K562 (cell line): ENCODE data around the gene SERPINF2. TPM values are rescaled to one million over a fixed set of nuclear protein-coding genes. Genes with fewer than 3 reads are reported as not detected.
A peak's percentile ranks its signal among the peaks of the same experiment; 100 is the strongest.

Source experiments
- ARID1B ChIP-seq: fragments of 450-650 bp; IDR thresholded peaks from 2 replicates; pipeline ENCODE4 v1.6.1; 2016; ENCODE audit warnings: antibody characterized with exemption, mild to moderate bottlenecking, inconsistent platforms
- CC2D1A ChIP-seq: fragments of 450-650 bp; IDR thresholded peaks from 2 replicates; pipeline ENCODE4 v1.6.1; 2017; ENCODE audit warnings: mild to moderate bottlenecking
- EP300 ChIP-seq: IDR thresholded peaks from 2 replicates; pipeline ENCODE4 v1.6.1; 2012; ENCODE audit warnings: low read length, improper control_type of control experiment
- MECOM ChIP-seq: fragments of 250-450 bp; sonication (Bioruptor Pico); IDR thresholded peaks from 2 replicates; pipeline ENCODE4 v1.8.0; 2022; ENCODE audit warnings: inconsistent platforms
- RBM39 ChIP-seq: fragments of 200-400 bp; formaldehyde crosslinking; optimal IDR thresholded peaks from 2 replicates; pipeline ENCODE3; 2018; ENCODE audit warnings: low read depth, low read length
- SMARCE1 ChIP-seq: fragments of 450-650 bp; IDR thresholded peaks from 2 replicates; pipeline ENCODE4 v1.7.1; 2016; ENCODE audit warnings: mild to moderate bottlenecking
- TAF9B ChIP-seq: fragments of 450-650 bp; IDR thresholded peaks from 2 replicates; pipeline ENCODE4 v1.6.1; 2018; ENCODE audit warnings: mild to moderate bottlenecking; ENCODE audit not compliant: partially characterized antibody
- TEAD4 ChIP-seq, 2 experiments: sonication (generic) in 1 of 2; formaldehyde crosslinking in 1 of 2; IDR thresholded peaks; 2 replicates each; pipeline versions ENCODE4 v1.6.1 to v1.8.0; 2012 to 2022; ENCODE audit warnings: borderline replicate concordance in 1 of 2, inconsistent platforms in 1 of 2, low read length in 1 of 2, mild to moderate bottlenecking in 1 of 2, missing genetic modification reagents in 1 of 2
- ZC3H11A ChIP-seq: IDR thresholded peaks from 2 replicates; pipeline ENCODE4 v1.6.1; 2012; ENCODE audit warnings: low read depth, low read length, improper control_type of control experiment
- ZKSCAN1 ChIP-seq: fragments of 150-350 bp; IDR thresholded peaks from 2 replicates; pipeline ENCODE4 v1.6.1; 2016; ENCODE audit warnings: low read depth, low read length
- ZNF143 ChIP-seq: sonication (generic); formaldehyde crosslinking; IDR thresholded peaks from 2 replicates; pipeline ENCODE4 v1.9.0; 2022; ENCODE audit warnings: mild to moderate bottlenecking, missing genetic modification reagents
- ZNF551 ChIP-seq: fragments of 250-450 bp; sonication (Bioruptor Pico); IDR thresholded peaks from 2 replicates; pipeline ENCODE4 v1.5.0; 2021; ENCODE audit warnings: mild to moderate bottlenecking, moderate library complexity
- ZNF699 ChIP-seq: fragments of 250-450 bp; sonication (Bioruptor Pico); IDR thresholded peaks from 2 replicates; pipeline ENCODE4 v1.8.0; 2021; ENCODE audit warnings: mild to moderate bottlenecking, moderate library complexity; ENCODE audit not compliant: insufficient replicate concordance
- ZNF717 ChIP-seq: fragments of 250-450 bp; sonication (Bioruptor Pico); IDR thresholded peaks from 2 replicates; pipeline ENCODE4 v1.5.0; 2021
- polyA plus RNA-seq, 8 experiments: library from polyadenylated mRNA; depleted of rRNA in 4 of 8; stranded (reverse) in 5 of 8; unstranded in 3 of 8; fragments of >200 nt; fragmentation: Nextera tagmentation in 2 of 8; fragmentation: Illumina TruSeq in 1 of 8; extraction: Ambion mirVana in 2 of 8; extraction: Trizol in 1 of 8; gene quantifications; 2 replicates each; pipeline versions ENCODE4 v1.2.1 to v1.2.3, GENCODE V29; 2011 to 2014; ENCODE audit warnings: inconsistent platforms in 1 of 8, missing spikeins in 1 of 8
- total RNA-seq, 7 experiments: library from RNA; depleted of rRNA in 6 of 7; stranded (reverse); fragments of >200 nt in 6 of 7; fragmentation: Illumina TruSeq in 2 of 7; extraction: Trizol in 2 of 7; gene quantifications; 2 replicates each; pipeline versions ENCODE4 v1.2.1 to v1.2.3, GENCODE V29; 2011 to 2021; ENCODE audit warnings: low replicate concordance in 1 of 7
- TF ChIP-seq, protein P1 (sequence below): sonication (generic); formaldehyde crosslinking; IDR thresholded peaks from 2 replicates; pipeline ENCODE4 v1.8.0; 2022; ENCODE audit warnings: mild to moderate bottlenecking, missing genetic modification reagents
- TF ChIP-seq, protein P2 (sequence below): sonication (generic); formaldehyde crosslinking; IDR thresholded peaks from 2 replicates; pipeline ENCODE4 v1.8.1; 2023; ENCODE audit warnings: missing genetic modification reagents, mild to moderate bottlenecking, borderline replicate concordance
- TF ChIP-seq, protein P3 (sequence below): fragments of 450-650 bp; formaldehyde crosslinking; IDR thresholded peaks from 2 replicates; pipeline ENCODE4 v1.4.0; 2020; ENCODE audit warnings: mild to moderate bottlenecking
- TF ChIP-seq, protein P4 (sequence below): fragments of 450-650 bp; IDR thresholded peaks from 2 replicates; pipeline ENCODE4 v1.6.1; 2016; ENCODE audit warnings: low read depth, mild to moderate bottlenecking, moderate library complexity
- TF ChIP-seq, protein P5 (sequence below): sonication (generic); formaldehyde crosslinking; IDR thresholded peaks from 2 replicates; pipeline ENCODE4 v1.8.1; 2023; ENCODE audit warnings: mild to moderate bottlenecking, missing genetic modification reagents

The SERPINF2 gene
- total and polyA plus RNA-seq, 9 of the 15 experiments (the other 6 are each of a cell fraction or from before 2014, with no cell fraction given): 0.22 TPM; not detected in 8

DNA sequence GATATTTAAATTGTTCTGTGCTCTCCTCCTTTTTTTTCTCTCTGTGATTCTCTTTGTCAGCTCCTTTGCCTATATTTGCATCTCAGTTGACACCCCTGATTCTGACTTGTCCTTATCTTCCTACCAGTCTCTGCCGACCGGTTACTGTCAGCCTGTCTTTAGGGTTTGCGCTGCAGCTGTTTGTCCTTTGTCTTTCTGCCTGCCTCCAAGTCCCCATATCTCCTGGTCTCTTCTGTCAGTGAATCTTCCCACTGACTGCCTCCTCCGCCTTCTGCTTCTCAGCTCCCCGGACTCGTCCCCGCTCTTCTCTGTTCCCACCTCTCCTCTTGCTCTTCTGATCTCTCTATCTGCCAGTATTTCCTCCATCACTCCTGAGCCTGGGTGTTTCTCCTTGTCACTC lies 37.7 kb upstream of the SERPINF2 start (continued):
- TF ChIP-seq, protein P1, sequence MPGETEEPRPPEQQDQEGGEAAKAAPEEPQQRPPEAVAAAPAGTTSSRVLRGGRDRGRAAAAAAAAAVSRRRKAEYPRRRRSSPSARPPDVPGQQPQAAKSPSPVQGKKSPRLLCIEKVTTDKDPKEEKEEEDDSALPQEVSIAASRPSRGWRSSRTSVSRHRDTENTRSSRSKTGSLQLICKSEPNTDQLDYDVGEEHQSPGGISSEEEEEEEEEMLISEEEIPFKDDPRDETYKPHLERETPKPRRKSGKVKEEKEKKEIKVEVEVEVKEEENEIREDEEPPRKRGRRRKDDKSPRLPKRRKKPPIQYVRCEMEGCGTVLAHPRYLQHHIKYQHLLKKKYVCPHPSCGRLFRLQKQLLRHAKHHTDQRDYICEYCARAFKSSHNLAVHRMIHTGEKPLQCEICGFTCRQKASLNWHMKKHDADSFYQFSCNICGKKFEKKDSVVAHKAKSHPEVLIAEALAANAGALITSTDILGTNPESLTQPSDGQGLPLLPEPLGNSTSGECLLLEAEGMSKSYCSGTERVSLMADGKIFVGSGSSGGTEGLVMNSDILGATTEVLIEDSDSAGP (CRISPR knock-in tag): no peak
- TF ChIP-seq ZNF717 (CRISPR knock-in tag) (no peak), ZNF143 (CRISPR knock-in tag) (no peak), MECOM (CRISPR knock-in tag) (peak; percentile 92), TAF9B (peak; percentile 27), SMARCE1 (peak; percentile 48; the same call in 1 of the 2 replicates), ARID1B (peak; percentile 81), EP300 (peak; percentile 38; the same call in 1 of the 2 replicates), ZNF551 (CRISPR knock-in tag) (no peak), TEAD4 (IDR thresholded peaks at IDR 0.05; ENCODE audit: low read length) (peak; percentile 52; the same call in 1 of the 2 replicates), TEAD4 (CRISPR knock-in tag; IDR thresholded peaks at IDR 0.05; ENCODE audit: borderline replicate concordance) (no peak), RBM39 (no peak), ZKSCAN1 (peak; percentile 56; the same call in 1 of the 2 replicates), CC2D1A (no peak), ZC3H11A (no peak), ZNF699 (CRISPR knock-in tag) (no peak)
- TF ChIP-seq, protein P2, sequence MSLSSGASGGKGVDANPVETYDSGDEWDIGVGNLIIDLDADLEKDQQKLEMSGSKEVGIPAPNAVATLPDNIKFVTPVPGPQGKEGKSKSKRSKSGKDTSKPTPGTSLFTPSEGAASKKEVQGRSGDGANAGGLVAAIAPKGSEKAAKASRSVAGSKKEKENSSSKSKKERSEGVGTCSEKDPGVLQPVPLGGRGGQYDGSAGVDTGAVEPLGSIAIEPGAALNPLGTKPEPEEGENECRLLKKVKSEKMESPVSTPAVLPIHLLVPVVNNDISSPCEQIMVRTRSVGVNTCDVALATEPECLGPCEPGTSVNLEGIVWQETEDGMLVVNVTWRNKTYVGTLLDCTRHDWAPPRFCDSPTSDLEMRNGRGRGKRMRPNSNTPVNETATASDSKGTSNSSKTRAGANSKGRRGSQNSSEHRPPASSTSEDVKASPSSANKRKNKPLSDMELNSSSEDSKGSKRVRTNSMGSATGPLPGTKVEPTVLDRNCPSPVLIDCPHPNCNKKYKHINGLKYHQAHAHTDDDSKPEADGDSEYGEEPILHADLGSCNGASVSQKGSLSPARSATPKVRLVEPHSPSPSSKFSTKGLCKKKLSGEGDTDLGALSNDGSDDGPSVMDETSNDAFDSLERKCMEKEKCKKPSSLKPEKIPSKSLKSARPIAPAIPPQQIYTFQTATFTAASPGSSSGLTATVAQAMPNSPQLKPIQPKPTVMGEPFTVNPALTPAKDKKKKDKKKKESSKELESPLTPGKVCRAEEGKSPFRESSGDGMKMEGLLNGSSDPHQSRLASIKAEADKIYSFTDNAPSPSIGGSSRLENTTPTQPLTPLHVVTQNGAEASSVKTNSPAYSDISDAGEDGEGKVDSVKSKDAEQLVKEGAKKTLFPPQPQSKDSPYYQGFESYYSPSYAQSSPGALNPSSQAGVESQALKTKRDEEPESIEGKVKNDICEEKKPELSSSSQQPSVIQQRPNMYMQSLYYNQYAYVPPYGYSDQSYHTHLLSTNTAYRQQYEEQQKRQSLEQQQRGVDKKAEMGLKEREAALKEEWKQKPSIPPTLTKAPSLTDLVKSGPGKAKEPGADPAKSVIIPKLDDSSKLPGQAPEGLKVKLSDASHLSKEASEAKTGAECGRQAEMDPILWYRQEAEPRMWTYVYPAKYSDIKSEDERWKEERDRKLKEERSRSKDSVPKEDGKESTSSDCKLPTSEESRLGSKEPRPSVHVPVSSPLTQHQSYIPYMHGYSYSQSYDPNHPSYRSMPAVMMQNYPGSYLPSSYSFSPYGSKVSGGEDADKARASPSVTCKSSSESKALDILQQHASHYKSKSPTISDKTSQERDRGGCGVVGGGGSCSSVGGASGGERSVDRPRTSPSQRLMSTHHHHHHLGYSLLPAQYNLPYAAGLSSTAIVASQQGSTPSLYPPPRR (CRISPR knock-in tag): no peak
- TF ChIP-seq, protein P3, sequence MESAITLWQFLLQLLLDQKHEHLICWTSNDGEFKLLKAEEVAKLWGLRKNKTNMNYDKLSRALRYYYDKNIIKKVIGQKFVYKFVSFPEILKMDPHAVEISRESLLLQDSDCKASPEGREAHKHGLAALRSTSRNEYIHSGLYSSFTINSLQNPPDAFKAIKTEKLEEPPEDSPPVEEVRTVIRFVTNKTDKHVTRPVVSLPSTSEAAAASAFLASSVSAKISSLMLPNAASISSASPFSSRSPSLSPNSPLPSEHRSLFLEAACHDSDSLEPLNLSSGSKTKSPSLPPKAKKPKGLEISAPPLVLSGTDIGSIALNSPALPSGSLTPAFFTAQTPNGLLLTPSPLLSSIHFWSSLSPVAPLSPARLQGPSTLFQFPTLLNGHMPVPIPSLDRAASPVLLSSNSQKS (CRISPR knock-in tag): no peak
- TF ChIP-seq, protein P4, sequence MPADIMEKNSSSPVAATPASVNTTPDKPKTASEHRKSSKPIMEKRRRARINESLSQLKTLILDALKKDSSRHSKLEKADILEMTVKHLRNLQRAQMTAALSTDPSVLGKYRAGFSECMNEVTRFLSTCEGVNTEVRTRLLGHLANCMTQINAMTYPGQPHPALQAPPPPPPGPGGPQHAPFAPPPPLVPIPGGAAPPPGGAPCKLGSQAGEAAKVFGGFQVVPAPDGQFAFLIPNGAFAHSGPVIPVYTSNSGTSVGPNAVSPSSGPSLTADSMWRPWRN: no peak
- TF ChIP-seq, protein P5, sequence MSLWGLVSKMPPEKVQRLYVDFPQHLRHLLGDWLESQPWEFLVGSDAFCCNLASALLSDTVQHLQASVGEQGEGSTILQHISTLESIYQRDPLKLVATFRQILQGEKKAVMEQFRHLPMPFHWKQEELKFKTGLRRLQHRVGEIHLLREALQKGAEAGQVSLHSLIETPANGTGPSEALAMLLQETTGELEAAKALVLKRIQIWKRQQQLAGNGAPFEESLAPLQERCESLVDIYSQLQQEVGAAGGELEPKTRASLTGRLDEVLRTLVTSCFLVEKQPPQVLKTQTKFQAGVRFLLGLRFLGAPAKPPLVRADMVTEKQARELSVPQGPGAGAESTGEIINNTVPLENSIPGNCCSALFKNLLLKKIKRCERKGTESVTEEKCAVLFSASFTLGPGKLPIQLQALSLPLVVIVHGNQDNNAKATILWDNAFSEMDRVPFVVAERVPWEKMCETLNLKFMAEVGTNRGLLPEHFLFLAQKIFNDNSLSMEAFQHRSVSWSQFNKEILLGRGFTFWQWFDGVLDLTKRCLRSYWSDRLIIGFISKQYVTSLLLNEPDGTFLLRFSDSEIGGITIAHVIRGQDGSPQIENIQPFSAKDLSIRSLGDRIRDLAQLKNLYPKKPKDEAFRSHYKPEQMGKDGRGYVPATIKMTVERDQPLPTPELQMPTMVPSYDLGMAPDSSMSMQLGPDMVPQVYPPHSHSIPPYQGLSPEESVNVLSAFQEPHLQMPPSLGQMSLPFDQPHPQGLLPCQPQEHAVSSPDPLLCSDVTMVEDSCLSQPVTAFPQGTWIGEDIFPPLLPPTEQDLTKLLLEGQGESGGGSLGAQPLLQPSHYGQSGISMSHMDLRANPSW: no peak
